Hippocampal formation (tissue), 2 donors: ENCODE data around the gene CHD9.
"Not testable (repeated sequence)": the region's sequence is repeated elsewhere in the genome, so short reads cannot be mapped to it uniquely, and the experiment has no call there.

Experiments
- DNase-seq, 2 donors: peaks; one replicate each; lab custom pipeline; 2025; lab: John Stamatoyannopoulos, UW

CHD9 gene

DNA sequence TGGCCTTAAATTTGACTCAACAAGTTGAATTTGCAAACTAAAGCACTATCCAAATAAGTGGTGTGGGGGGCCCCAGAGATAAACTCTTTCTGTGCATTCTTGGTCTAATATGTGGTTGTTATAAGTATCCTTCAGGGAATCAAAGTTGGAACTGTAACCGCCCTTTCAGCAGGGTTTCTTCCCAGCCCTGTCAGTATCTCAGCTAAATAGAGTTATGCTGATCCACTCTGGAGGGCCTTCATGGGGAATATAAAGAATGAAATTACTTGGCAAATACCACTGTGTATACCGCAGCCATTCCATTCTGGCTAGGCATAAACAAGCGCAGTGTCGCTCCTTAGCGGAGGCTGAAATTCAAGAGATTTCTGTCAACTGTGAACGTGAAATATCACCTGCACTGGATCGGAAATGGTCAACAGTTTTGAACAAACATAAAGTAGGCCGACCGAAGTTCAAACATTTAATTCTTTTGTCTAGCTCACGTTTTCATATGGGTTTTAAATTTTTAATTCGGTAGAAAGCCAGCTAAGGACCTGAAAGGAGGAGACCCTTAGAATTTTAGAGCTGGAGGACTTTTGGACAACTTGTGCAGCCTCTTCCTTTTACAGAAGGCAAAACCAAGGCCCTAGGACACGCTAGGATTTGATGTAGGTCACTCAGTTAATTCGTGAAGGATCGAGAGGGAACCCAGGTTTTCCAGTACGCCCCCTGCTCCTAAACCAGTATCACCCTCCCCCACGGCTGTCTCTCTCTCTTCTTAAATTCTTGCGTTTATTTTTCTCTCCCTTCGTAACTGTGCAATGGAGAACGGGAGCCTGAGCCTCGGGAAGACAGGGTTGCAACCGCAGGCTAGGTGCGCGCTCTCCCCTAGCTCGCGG lies 74.7 kb downstream of the CHD9 start:
- DNase-seq = no peak

DNA sequence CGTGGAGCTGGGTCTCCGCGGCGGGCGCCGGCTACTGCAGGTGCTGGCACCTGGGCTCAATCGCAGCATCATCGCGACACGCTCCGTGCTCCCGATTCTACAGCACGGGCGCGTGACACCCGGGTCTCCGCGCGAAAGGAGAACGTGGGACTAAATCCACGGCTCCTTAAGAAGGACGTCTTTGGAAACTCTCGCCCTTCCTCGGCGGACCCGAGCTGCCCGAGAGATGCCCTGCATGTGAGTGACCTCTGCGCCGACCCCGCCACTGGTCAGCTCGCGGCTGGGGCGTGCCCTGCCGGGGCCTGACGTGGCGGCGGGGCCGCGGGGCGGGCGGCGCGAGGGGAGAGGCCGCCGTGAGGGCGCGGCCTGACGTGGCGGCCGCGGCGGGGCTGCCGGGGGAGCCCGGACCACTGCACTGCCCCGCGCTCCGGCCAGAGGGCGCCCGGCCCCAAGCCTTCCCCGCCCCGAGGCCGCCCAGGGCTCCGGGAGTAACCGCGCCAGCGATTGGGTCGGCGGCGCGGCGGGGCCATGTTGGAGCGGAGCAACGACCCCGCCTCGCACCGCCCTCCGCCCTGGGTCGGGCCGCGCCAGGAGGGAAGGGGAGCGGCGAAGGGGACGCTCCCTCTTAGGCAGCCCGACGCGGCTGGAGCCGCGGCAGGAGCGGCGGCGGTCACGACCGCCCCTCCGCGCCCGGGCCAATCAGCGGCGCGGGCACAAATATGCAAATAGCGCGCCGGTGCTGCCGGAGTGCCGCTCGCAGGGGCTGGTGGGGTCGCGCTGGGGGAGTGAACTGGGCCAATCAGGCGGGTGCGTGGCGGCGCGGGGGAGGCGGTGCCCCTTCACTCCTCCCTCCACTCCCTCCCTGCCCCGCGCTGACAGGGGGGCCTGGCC lies 75.6 kb downstream of the CHD9 start:
- DNase-seq = peak; percentile 91 to 97

DNA sequence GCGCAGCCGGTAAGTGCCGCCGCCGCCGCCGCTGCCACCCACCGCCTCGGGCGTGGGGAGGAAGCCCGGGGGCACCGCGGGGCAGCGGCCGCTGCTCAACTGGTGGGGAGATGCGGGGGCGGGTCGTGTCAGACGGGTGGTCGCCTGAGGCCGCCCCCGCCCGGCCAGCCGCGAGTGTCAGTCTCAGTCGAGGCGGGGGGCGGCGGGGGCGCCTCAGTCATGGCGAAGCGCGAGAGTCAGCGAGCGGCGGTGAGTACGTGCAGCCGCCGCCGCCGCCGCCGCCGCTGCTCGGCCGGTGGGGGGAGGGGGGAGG lies 76.2 kb downstream of the CHD9 start:
- DNase-seq = no peak

DNA sequence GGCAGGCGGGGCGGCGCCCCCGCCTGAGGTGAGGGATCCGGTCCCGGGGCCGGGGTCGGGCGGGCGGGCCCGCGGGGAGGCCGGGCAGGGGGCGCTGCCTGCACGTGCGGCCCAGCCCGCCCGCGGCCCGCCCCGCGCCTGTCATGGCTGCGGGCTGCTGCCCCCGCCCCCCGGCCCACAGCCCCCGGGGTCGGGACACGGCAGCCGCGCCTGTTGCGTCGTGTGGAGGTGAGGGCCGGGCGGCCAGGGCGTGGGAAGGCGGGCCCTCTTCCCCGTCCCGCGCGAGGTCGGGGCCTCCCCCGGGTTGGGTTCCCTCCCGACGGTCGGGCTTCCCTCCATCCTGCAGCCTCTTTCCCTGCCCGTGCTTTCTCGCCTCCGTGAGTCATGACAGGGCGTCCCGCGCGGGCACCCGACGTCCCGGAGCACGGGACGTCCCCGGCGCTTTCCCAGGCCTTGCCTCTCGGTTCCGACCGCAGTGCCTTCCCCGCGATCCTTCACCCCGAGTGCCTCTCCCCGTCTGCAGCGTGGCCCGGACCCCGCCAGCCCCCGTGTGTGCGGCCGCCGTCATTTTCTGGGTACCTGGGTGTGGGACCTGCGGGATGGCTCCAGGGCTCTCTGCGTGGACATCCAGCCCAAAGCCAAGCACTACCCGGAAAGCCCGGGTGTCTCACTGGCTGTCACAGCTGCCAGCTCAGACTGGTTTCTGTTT lies 76.7 kb downstream of the CHD9 start:
- DNase-seq = peak in 1 of 2 donors; percentile 32

DNA sequence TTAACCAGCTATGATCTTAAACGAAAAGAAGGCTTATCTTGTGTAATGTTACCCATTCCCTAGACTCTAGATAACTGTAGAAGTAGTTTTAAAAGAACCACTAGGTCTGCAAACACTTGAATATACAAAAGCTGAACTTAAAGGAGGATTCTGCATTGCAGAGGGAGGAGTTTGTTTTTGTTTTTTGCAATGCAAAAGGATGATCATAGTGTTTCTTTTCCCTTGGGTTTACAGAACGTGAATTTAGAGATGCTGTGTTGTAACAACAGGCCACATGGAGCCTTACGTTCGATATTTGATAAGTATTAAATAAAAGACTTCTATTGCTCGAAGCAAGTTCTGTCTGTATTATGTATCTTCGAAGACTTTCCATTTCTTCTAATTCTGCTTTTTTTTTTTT lies 77.6 kb downstream of the CHD9 start:
- DNase-seq = no peak

DNA sequence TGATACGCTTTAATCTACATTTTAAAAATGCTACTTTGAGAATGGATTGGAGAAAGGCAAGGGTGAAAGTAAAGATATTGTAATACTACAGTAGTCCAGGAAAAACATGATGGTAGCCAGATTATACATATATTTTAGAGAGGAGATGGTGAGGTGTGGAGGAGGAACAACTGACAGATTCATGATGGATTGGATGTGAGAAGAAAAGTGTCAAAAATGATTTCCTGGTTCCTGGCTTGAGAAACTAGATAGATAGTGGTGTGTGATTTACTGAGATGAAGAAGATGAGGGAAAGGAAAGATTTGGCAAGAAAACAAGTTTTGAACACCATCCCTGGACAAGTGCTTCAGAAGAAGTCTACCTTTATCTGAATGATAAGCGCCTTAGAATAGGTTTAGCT lies 80.5 kb downstream of the CHD9 start:
- DNase-seq = no peak

DNA sequence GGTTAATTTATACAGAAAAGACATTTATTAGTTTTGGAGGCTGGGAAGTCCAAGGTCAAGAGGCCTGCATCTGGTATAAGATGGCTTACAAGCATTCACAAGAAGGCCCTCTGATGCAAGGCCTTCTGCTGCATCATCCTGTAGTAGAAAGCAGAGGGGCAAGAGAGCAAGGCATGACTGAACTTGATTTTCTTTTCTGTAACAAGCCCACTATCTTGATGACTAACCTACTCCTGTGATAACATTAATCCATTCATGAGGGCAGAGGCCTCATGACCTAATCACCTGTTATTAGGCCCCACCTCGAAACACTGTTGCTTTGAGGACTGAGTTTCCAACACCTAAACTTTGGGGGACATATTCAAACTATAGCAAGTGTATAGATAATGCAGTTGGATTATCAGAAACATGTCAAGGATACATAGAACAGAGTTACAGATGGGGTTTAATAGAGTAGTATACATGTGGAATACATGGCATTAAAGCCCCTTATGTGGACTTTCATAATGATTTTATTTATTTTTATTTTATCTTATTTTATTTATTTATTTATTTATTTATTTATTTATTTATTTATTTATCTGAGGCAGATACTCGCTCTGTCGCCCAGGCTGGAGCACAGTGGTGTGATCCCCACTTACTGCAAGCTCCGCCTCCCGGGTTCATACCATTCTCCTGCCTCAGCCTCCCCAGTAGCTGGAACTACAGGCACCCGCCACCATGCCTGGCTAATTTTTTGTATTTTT lies 88.2 kb downstream of the CHD9 start:
- DNase-seq = no peak

DNA sequence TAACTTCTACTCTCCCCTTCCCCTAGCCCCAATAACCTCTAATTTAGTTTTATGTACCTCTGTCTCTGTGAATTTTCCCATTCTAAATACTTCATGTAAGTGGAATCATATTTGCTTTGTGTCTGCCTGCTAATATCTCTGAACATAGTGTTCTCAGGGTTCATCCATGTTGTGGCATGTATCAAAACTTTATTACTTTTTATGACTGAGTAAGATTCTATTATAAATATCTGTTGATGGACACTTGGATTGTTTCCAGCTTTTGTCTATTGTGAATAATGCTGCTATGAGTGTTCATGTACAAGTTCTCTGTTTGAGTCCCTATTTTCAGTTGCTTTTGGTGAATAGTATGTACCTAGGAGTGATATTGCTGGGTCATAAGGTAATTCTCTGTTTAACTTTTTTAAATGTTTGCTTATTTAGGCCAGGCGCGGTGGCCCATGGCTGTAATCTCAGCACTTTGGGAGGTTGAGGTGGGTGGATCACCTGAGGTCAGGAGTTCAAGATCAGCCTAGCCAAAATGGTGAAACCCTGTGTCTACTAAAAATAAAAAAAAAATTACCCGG lies 92.8 kb downstream of the CHD9 start:
- no peak for DNase-seq

DNA sequence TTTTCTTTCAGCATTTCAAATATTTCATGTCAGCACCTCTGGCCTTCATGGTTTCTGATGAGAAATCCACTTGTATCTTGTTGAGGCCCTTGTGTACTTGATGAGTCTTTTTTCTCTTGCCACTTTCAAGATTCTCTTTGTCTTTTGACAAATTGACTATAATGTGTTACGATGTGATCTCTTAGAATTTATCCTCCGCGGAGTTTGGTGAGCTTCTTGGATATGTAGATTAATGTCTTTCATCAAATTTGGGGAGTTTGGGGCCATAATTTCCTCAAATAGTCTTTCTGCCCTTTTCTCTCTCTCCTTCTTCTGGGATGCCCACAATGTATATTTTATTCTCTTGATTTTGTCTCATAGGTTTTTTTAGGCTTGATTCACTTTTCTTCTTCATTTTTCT lies 96.0 kb downstream of the CHD9 start:
- no peak for DNase-seq

DNA sequence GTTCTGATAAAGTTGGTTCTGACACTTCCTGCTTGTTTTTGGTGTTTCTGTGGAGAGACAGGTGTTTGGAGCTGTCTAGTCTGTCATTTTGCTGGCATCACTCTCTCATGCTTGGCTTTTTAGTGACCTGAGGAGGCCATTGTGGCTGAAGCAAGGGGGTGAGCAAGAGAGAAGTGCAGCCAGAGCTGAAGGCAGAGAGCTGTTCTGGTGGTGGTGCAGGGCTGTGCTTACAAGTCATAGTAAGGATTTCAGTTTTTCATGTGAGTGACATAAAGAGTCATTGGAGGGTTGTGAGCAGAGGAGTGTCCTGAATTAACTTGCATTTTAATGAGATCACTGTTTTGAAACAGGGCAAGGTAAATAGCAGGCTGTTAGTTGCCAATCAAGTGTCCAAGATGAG lies 97.5 kb downstream of the CHD9 start:
- no peak for DNase-seq

DNA sequence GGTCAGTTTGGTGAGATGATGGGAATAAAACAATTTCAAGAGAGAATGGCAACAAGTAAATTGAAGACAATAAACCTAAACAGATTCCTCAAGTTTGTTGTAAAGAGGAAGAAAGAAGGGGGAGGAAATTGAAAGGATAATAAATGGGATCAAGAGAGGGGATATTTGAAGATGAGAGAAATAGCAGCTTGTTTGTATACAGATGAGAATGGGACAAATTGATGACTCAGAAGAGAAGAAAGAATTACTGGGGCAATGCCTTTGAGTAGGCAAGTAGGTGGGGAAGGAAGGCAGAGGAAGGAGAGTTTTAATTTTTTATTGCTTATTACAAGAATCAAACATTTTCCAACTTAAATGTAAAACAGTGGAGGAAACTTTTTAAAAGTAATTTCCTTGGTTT lies 98.3 kb downstream of the CHD9 start:
- DNase-seq = no peak

DNA sequence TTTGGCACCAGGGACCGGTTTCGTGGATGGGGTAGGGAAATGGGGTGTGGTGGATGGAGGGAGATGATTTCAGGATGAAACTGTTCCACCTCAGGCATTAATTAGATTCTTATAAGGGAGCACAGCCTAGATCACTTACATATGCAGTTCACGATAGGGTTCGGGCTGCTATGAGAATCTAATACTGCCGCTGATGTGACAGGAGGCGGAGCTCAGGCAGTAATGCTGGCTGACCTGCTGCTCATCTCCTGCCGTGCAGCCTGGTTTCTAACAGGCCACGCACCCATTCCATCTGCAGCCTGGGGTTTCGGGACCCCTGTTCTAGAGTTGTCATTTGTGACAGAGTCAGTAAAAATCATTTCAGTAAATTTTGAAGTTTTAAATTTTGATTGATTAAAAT lies 99.7 kb downstream of the CHD9 start:
- no peak for DNase-seq

DNA sequence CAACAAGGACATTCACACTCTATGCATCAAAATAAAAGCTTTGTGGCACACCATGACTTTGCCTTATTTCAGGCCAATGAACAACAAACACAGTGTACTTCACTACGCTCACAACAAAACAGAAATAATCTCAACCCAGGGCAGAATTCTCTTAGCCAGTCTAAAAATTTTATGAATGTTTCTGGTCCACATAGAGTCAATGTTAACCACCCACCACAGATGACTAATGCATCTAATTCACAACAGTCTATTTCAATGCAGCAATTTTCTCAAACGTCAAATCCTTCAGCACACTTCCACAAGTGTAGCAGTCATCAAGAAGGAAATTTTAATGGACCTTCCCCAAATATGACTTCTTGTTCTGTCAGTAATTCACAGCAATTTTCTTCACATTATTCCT lies 101.7 kb downstream of the CHD9 start:
- no peak for DNase-seq

DNA sequence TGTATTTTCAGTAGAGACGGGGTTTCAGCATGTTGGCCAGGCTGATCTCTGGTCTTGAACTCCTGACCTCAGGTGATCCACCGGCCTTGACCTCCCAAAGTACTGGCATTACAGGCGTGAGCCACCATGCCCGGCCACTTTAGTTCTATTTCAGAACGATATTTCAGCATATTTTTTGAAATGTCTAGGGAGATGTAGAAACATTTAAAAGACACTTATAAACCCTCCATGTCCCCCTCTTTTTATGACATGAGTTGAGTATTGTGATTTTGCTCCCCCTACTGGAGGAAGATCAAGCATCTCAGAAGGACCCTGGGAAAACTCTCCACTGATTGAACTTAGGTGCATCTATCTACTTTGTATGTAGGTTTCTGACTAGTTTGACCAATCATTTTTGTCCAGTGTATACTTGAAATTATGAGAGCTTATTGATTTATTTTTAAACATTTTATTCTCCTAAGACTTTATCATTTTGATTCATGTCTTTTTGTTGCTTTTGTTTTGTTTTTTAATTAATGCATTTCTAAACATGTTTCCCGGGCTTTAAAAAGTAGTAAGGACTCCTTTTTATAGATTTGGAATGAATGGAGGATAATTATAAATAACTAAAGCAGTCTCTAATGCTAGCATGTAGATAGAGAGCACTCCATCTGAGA lies 105.1 kb downstream of the CHD9 start:
- DNase-seq = peak in 1 of 2 donors; percentile 11

DNA sequence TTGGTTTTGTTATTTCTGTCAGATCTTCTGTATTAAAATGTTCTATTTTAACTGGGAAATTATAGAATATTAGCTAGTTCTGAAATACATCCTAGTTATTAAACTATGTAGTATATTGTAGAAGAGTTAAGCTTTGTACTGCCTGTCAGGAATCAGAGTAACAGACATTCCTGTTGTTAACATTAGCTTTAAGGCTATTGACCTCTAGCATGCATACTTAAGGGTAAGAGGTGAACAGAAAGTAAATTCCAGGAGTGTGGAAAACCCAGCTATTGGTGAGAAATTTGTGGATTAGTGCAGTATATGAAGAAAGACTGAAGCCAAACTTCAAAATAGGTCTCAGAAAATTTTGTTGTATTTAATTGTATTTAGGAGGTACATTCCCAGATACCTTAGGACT lies 111.3 kb downstream of the CHD9 start:
- DNase-seq = no peak

DNA sequence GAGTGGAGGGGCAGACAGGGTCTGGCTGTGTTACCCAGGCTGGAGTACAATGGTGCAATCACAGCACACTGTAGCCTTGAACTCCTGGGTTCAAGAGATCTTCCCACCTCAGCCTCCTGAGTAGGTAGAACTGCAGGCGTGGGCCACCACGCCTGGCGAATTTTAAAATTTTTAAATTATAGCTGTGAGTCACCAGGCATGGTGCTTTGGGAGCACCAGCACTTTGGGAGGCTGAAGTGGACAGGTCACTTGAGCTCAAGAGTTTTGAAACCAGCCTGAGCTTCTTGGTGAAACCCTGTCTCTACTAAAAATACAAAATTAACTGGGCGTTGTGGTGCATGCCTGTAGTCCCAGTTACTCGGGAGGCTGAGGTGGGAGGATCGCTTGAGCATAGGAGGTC lies 114.0 kb downstream of the CHD9 start:
- DNase-seq = no peak

DNA sequence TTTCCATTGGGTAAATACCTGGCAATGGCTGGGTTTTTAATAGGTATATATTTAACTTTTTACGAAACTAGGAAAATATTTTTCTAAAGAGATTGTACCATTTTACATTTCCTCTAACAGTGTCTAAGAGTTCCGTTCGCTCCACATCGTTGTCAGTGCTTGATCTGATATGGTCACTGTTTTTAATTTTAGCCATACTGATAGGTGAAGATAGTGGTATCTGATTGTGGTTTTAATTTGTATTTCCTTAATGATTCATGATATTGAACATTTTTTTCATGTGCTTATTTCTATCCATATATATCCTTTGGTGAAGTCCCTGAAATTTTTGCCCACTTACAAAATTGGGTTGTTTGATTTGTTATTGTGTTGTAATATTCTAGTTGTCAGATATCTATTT lies 117.7 kb downstream of the CHD9 start:
- no peak for DNase-seq

DNA sequence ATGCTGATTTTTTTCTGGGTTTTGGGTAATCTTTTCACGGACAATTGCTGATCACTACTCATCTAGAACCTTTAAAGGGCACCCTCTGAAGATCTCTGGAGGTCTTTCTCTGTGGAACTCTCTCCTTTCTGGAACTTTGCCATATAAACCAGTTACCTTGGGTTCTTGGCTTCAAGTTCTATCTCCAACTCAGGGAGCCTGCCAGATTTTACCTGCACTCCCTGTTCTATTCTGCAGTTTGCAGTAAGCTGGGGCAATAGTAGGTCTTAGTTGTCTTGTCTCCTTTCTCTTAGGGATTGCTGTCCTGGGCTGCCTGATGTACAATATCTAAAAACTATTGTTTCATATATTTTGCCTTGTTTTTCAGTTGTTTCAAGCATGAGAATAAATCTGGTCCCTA lies 120.3 kb downstream of the CHD9 start:
- no peak for DNase-seq

DNA sequence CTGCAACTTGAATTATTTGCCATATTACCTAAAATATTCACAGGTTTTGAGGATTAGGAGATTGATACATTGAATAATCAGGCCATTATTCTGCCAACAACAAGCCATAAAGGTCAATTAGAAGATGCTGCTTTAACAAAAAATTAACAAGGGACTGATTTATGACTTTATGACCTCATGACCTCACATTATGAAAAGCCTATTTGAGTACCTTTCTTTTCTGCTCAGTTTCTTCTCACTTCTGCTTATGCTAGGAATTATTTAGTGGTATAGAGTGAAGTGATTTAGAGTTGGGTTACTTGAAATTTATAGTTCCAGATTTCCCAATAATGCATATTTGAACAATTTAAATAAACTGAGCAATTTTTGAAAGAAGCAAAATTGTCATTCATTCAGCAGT lies 121.6 kb downstream of the CHD9 start:
- no peak for DNase-seq

DNA sequence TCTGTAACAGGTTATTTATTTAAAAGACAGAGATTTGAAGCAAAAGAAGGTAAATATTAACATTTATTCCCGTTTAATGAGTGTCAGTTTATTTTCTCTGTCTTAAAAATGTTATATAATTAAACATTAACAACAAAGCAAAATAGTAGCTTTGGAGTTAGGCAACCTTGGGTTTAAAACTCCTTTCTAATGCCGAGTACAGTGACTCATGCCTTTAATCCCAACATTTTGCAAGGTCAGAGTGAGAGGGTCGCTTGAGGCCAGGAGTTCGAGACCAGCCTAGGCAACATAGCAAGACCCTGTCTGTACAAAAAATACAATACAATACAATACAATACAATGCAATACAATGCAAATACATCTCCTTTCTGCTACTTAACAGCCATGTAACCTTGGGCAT lies 128.7 kb downstream of the CHD9 start:
- no peak for DNase-seq

DNA sequence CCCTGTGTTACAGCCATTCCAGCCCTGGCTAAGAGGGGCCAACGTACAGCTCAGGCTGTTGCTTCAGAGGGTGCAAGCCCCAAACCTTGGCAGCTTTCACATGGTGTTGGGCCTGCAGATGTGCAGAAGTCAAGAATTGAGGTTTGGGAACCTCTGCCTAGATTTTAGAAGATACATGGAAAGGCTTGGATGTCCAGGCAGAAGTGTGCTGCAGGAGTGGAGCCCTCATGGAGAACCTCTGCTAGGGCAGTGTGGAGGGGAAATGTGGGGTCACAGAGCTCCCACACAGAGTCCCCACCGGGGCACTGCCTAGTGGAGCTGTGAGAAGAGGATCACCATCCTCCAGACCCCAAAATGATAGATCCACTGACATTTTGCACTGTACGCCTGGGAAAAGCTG lies 130.9 kb downstream of the CHD9 start:
- DNase-seq = not testable (repeated sequence)
